T-cell (primary cell): ENCODE results near the gene GNAI3. TPM values are rescaled to one million over a fixed set of nuclear protein-coding genes. Genes with fewer than 3 reads are reported as not detected.

Experiments used
- ATAC-seq, 4 experiments: fragments of 200-7000 bp in 3 of 4; fragments of 150-1000 bp in 1 of 4; cut with Tn5 transposase; replicated peaks in 1 of 4; 1 replicate in 3 of 4; 2 replicates in 1 of 4; pipeline ENCODE4 v1.10.0; 2021; ENCODE audit warnings: moderate library complexity in 3 of 4, mild to moderate bottlenecking in 2 of 4, moderate number of reproducible peaks in 1 of 4
- CTCF ChIA-PET, 2 donors: fragments of 300-600 bp; sonication (Branson Sonifier 250); formaldehyde crosslinking; loops; one replicate each; lab custom pipeline; 2022; ENCODE audit warnings: antibody characterized with exemption in 2 of 2; lab: Charles Lee
- POLR2A ChIA-PET, 2 donors: fragments of 300-600 bp; sonication (Branson Sonifier 250); formaldehyde crosslinking; loops; one replicate each; lab custom pipeline; 2022; ENCODE audit warnings: antibody characterized with exemption in 2 of 2; lab: Charles Lee
- DNase-seq, 35 experiments: peaks; one replicate each; pipeline versions ENCODE4 v3.0.0 to v3.0.0-alpha.2; 2013 to 2023
- H3K27ac ChIP-seq: one replicate; pipeline ENCODE4 v1.5.1; 2013; ENCODE audit warnings: low read length
- H3K27me3 ChIP-seq, 2 experiments: replicated peaks in 1 of 2; 1 replicate in 1 of 2; 2 replicates in 1 of 2; pipeline versions ENCODE4 v1.6.1 to v1.7.0; 2013; ENCODE audit warnings: low read length in 1 of 2, mixed read lengths in 1 of 2; ENCODE audit not compliant: control insufficient read depth in 2 of 2, insufficient read depth in 2 of 2; ENCODE audit errors: extremely low read depth in 1 of 2
- H3K36me3 ChIP-seq, 2 donors: 1 replicate in 1 of 2; 2 replicates in 1 of 2; pipeline versions ENCODE4 v1.6.1 to v1.7.0; 2013; ENCODE audit warnings: low read length in 1 of 2; ENCODE audit not compliant: control insufficient read depth in 2 of 2, insufficient read depth in 1 of 2; ENCODE audit errors: extremely low read depth in 1 of 2
- H3K4me1 ChIP-seq, 2 experiments: 1 replicate in 1 of 2; 2 replicates in 1 of 2; pipeline versions ENCODE4 v1.6.1 to v1.7.0; 2013; ENCODE audit warnings: low read length in 2 of 2, mixed read lengths in 1 of 2; ENCODE audit not compliant: insufficient read depth in 2 of 2, control insufficient read depth in 1 of 2; ENCODE audit errors: extremely low read depth in 1 of 2
- H3K4me3 ChIP-seq, 2 donors: 1 replicate in 1 of 2; 2 replicates in 1 of 2; pipeline versions ENCODE4 v1.5.1 to v1.7.0; 2013; ENCODE audit warnings: mild to moderate bottlenecking in 2 of 2, low read length in 1 of 2, moderate library complexity in 1 of 2; ENCODE audit not compliant: control insufficient read depth in 1 of 2; ENCODE audit errors: extremely low read depth in 1 of 2
- H3K9me3 ChIP-seq: 2 replicates; pipeline ENCODE4 v1.7.0; 2013
- H3K27ac Mint-ChIP-seq, 2 donors: one replicate each; pipeline ENCODE4 v1.8.0; 2020 to 2021; ENCODE audit warnings: mild to moderate bottlenecking in 2 of 2, mixed read lengths in 2 of 2
- H3K27me3 Mint-ChIP-seq, 2 donors: one replicate each; pipeline ENCODE4 v1.8.0; 2021 to 2022; ENCODE audit warnings: mixed read lengths in 2 of 2
- H3K36me3 Mint-ChIP-seq: one replicate; pipeline ENCODE4 v1.8.0; 2021; ENCODE audit warnings: mixed read lengths
- H3K4me1 Mint-ChIP-seq, 3 donors: one replicate each; pipeline ENCODE4 v1.8.0; 2020 to 2022; ENCODE audit warnings: mixed read lengths in 3 of 3, mild to moderate bottlenecking in 1 of 3
- H3K4me3 Mint-ChIP-seq, 3 donors: one replicate each; pipeline ENCODE4 v1.8.0; 2020 to 2022; ENCODE audit warnings: mild to moderate bottlenecking in 3 of 3, mixed read lengths in 3 of 3, moderate library complexity in 3 of 3
- H3K9me3 Mint-ChIP-seq, 3 donors: one replicate each; pipeline ENCODE4 v1.8.0; 2020 to 2022; ENCODE audit warnings: mixed read lengths in 3 of 3
- WGBS: methylation state at CpG from one replicate; pipeline ENCODE4 v1.1.5; 2013; ENCODE audit warnings: missing lambda C conversion rate; ENCODE audit not compliant: insufficient coverage; 5-methylcytosine and 5-hydroxymethylcytosine counted together
- total RNA-seq, 35 experiments: library from RNA in 6 of 35; stranded (reverse) in 6 of 35; fragments of 120-200 nt in 1 of 35; gene quantifications; one replicate each; pipeline versions ENCODE4 v1.2.1 to v1.2.4 and lab custom pipeline; 2013 to 2026

The GNAI3 gene
- total RNA-seq, 5 donors from 2014 or later (not counting 1 experiment from before 2014, with no cell fraction given), result 5.4 to 7.2 (median 6.5) TPM

DNA sequence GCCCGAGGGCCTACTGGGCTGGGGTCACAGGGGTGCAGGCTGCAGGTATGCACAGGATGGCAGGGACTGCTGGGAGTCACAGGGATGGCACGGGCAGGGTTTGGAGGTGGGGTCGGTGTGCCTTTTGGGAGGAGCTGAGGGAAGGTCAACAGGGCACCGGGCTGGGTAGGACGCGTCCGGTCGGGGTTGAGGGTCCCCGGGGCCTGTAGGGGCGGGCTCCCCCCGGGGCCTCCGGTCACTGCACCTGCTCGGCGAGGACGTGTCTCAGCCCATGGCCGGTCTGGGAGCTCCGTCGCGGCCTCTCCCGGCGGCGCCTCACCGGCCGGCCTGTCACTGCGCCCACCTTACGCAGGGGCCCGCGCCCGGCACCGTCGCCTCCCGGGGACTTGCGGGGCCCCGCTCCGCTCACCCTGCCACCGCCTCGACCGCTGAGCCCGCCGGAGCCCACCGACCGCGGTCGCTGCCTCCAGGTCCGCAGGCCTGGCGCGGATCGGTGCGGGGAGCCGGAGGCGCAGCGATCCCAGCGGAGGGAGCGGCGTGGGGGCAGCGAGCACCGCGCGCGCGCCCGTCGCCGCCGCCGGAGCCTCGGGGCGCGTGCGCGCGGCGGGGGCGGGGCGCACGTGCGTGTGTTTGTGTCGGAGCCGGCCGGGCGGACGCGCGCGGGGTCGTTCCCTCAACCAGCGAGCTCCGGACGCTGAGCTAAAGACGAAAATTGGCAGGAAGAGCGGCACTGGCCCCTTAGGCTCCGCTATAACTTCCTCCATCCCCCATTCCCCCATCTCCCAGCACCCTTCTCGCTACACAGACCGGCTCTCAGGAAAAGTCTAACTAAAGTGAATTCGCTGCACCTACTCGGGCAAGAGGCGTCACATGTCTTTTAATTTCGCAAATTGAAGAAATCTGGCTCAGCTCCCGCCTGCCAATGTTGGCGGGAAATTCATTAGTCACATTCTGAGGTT is 39.0 kb upstream of the GNAI3 start, which contains the start of gene AMIGO1:
AMIGO1 (minus strand) TSS at position 552 of the 959 bp plus-strand sequence. CDS start 815 bp downstream, outside the sequence.
- CTCF ChIA-PET, result interaction anchor here (0.8 to 2.8 kb wide), 7 partner anchors 10 to 83 kb away, joined by 3 to 14 read pairs (median 4); partner anchors contain the start of gene PSMA5 (in 1 of the 2)
- POLR2A ChIA-PET, result interaction anchor here (0.5 to 1.3 kb wide), 4 partner anchors 11 to 589 kb away, joined by 3 to 4 read pairs (median 4); no protein-coding TSS in a partner anchor
- Histone ChIP-seq H3K27ac (peak within 1 kb of the TSS; percentile 45), H3K36me3 (peaks cover 0 to 8% of the 10 kb centered on the region in 2 donors), H3K27me3 (no peaks in the 10 kb centered on the region), H3K9me3 (no peaks in the 10 kb centered on the region), H3K4me3 (peak within 1 kb of the TSS; percentile 64 to 72), H3K4me1 (peaks cover 26 to 70% of the 10 kb centered on the region in 2 experiments)
- H3K36me3 Mint-ChIP-seq, result peaks cover 16% of the 10 kb centered on the region
- peaks cover 63 to 71% (median 69%) of the 10 kb centered on the region in 3 donors for H3K4me1 Mint-ChIP-seq
- H3K4me3 Mint-ChIP-seq, result peak within 1 kb of the TSS; percentile 89 to 93 (median 89)
- WGBS, result 3% methylated on average over 97 of the region's 100 CpGs
- no peaks in the 10 kb centered on the region for H3K9me3 Mint-ChIP-seq
- peak; percentile 77 to 86 (median 79) for ATAC-seq
- peak within 1 kb of the TSS; percentile 86 to 91 for H3K27ac Mint-ChIP-seq
- peaks cover 0 to 2% of the 10 kb centered on the region in 2 donors for H3K27me3 Mint-ChIP-seq
- DNase-seq, result peak in 34 of 35 experiments; percentile 21 to 84 (median 57)

DNA sequence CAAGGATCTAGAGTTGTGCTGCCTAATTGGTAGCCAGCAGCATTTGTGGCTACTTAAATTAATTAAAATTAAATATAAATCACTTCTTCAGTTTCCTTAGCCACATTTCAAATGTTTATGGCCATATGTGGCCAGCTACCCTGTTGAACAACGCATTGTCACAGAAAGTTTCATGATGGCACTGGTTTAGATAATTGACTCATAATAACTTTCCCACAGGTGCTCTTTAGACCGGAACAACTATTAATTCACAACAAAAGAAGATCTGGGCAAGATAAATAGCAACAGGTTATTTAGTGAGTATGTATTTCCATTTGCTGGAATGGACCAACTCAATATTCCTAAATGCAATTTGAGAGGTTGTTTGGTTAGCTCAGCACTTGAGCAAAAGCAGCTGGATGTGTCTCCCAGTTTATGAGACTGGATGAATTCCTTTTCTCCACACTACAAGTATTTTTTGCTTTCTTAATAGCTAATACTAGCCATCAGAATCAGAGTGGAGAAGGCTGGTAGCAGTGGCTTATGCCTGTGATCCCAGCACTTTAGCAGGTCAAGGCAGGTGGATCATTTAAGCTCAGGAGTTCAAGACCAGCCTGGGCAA is 35.2 kb upstream of the GNAI3 start:
- H3K27ac ChIP-seq, result no peak overlapping the region
- Mint-ChIP-seq H3K9me3 (no peaks in the 10 kb centered on the region), H3K27me3 (peaks cover 0 to 2% of the 10 kb centered on the region in 2 donors), H3K27ac (no peak overlapping the region), H3K4me1 (peaks cover 27 to 43% (median 33%) of the 10 kb centered on the region in 3 donors), H3K36me3 (peaks cover 1% of the 10 kb centered on the region), H3K4me3 (no peak overlapping the region)
- ChIA-PET CTCF (interaction anchor here (0.6 to 1.5 kb wide), 10 partner anchors 10 to 282 kb away, joined by 3 to 8 read pairs (median 4); no protein-coding TSS in a partner anchor), POLR2A (interaction anchor here (0.5 to 1.1 kb wide), 2 partner anchors 11 to 1951 kb away, joined by 3 to 4 read pairs; no protein-coding TSS in a partner anchor)
- no peaks in the 10 kb centered on the region for H3K36me3 ChIP-seq
- no peaks in the 10 kb centered on the region for H3K27me3 ChIP-seq
- no peaks in the 10 kb centered on the region for H3K9me3 ChIP-seq
- no peak overlapping the region for H3K4me3 ChIP-seq
- WGBS, result 40% methylated on average over 1 of the region's 2 CpGs
- no peak for ATAC-seq
- DNase-seq, result no peak
- peaks cover 13 to 33% of the 10 kb centered on the region in 2 experiments for H3K4me1 ChIP-seq

DNA sequence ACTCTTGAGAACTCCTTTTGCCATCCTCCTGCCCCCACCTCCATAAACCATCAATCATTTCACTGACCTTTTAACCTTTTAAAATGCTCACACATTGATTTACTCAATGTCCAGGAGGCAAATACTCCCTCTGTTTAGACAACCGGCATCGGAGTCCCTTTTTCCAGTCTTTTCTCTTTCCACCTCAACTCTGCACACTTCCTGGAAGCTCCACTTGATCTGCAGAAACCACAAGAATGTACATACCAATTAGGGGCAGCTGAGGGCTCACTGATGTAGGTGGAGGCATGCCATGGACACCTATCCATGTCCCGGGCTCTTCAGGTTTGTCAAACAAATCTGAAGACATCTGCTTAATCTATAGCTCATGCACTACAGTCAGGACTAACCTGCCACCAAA is 33.6 kb upstream of the GNAI3 start:
- Histone ChIP-seq H3K4me1 (peaks cover 13 to 20% of the 10 kb centered on the region in 2 experiments), H3K27ac (no peak overlapping the region), H3K4me3 (no peak overlapping the region), H3K36me3 (no peaks in the 10 kb centered on the region), H3K27me3 (no peaks in the 10 kb centered on the region), H3K9me3 (no peaks in the 10 kb centered on the region)
- ChIA-PET CTCF (interaction anchor here (0.6 to 3.0 kb wide), 9 partner anchors 15 to 272 kb away, joined by 3 to 15 read pairs (median 6); partner anchors contain the start of genes ATXN7L2 (in 1 of the 2) and CYB561D1 (in 1 of the 2)), POLR2A (interaction anchor here (0.6 kb wide), 3 partner anchors 64 to 223 kb away, joined by 3 to 6 read pairs (median 5); no protein-coding TSS in a partner anchor)
- no peak for ATAC-seq
- no peak overlapping the region for H3K4me3 Mint-ChIP-seq
- no peaks in the 10 kb centered on the region for H3K9me3 Mint-ChIP-seq
- H3K27me3 Mint-ChIP-seq, result peaks cover 0 to 2% of the 10 kb centered on the region in 2 donors
- peaks cover 15 to 33% (median 22%) of the 10 kb centered on the region in 3 donors for H3K4me1 Mint-ChIP-seq
- no peaks in the 10 kb centered on the region for H3K36me3 Mint-ChIP-seq
- WGBS, result 90% methylated on average over 3 of the region's 3 CpGs
- no peak overlapping the region for H3K27ac Mint-ChIP-seq
- DNase-seq, result no peak

DNA sequence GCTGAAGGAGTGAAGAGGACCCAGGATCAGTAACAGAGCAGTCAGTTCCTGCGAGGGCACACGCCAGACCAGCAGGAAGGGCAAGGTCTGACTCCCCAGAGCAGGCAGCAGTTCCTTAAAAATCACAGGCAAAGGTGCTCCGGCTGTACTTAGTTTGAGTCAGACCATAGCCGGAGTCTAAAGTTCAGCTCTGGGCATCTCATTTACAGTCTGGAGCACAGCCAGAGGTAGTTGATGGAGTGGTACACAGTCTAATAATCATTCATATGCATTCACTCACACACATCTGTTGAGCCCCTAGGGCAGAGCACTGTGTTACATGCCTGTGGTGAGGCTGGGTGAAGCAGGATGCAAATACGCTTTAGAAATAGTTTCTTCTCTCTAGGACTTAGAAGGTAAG is 31.5 kb upstream of the GNAI3 start:
- ChIA-PET POLR2A (no interaction called here), CTCF (interaction anchor here (0.5 to 3.0 kb wide), 6 partner anchors 12 to 18 kb away, joined by 3 to 15 read pairs (median 7); no protein-coding TSS in a partner anchor)
- no peak for DNase-seq
- no peak overlapping the region for H3K27ac ChIP-seq
- Mint-ChIP-seq H3K4me1 (peaks cover 0 to 13% (median 1%) of the 10 kb centered on the region in 3 donors), H3K9me3 (no peaks in the 10 kb centered on the region), H3K27ac (no peak overlapping the region), H3K4me3 (no peak overlapping the region), H3K36me3 (no peaks in the 10 kb centered on the region), H3K27me3 (no peaks in the 10 kb centered on the region)
- H3K9me3 ChIP-seq, result no peaks in the 10 kb centered on the region
- no peak overlapping the region for H3K4me3 ChIP-seq
- no CpG with 5 or more reads among the region's 5 CpGs for WGBS
- ATAC-seq, result no peak
- H3K27me3 ChIP-seq, result peaks cover 0 to 10% of the 10 kb centered on the region in 2 experiments
- H3K36me3 ChIP-seq, result no peaks in the 10 kb centered on the region
- H3K4me1 ChIP-seq, result peaks cover 0 to 4% of the 10 kb centered on the region in 2 experiments

DNA sequence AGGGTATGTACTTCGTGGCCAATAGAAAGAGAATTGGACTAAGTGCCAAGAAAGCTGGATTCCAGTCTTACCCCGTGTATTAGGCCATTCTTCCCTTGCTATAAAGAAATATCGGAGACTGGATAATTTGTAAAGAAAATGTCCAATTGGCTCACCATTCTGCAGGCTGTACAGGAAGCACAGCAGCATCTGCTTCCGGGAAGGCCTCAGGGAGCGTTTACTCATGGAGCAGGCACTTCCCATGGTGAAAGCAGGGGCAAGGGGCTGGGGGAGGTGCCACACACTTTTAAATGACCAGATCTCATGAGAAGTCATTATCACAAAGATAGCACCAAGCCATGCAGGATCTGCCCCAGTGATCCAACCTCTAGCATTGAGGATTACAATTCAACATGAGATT is 31.1 kb upstream of the GNAI3 start:
- Mint-ChIP-seq H3K4me3 (no peak overlapping the region), H3K36me3 (no peaks in the 10 kb centered on the region), H3K27ac (no peak overlapping the region), H3K9me3 (no peaks in the 10 kb centered on the region), H3K4me1 (peaks cover 0 to 9% (median 0%) of the 10 kb centered on the region in 3 donors), H3K27me3 (peaks cover 0 to 3% of the 10 kb centered on the region in 2 donors)
- 92% methylated on average over 5 of the region's 5 CpGs for WGBS
- H3K9me3 ChIP-seq, result no peaks in the 10 kb centered on the region
- no peaks in the 10 kb centered on the region for H3K36me3 ChIP-seq
- no peak for ATAC-seq
- no peaks in the 10 kb centered on the region for H3K4me1 ChIP-seq
- peaks cover 0 to 10% of the 10 kb centered on the region in 2 experiments for H3K27me3 ChIP-seq
- H3K27ac ChIP-seq, result no peak overlapping the region
- no peak for DNase-seq
- no peak overlapping the region for H3K4me3 ChIP-seq
- ChIA-PET POLR2A (no interaction called here), CTCF (interaction anchor here (0.7 to 3.0 kb wide), 3 partner anchors 12 to 20 kb away, joined by 3 to 11 read pairs (median 5); no protein-coding TSS in a partner anchor)
